Stimulated activated CD8-positive, alpha-beta memory T cell treated with anti-CD3 and anti-CD28 coated beads, Interleukin-4, amount 100 ng/mL, for 4 hours (primary cell): ENCODE data around the gene WDR6.

Source experiments
- DNase-seq, 2 donors: peaks; one replicate each; pipeline ENCODE4 v3.0.0-alpha.2; 2020; ENCODE audit warnings: low read depth in 2 of 2, low spot score in 1 of 2

Gene WDR6

DNA sequence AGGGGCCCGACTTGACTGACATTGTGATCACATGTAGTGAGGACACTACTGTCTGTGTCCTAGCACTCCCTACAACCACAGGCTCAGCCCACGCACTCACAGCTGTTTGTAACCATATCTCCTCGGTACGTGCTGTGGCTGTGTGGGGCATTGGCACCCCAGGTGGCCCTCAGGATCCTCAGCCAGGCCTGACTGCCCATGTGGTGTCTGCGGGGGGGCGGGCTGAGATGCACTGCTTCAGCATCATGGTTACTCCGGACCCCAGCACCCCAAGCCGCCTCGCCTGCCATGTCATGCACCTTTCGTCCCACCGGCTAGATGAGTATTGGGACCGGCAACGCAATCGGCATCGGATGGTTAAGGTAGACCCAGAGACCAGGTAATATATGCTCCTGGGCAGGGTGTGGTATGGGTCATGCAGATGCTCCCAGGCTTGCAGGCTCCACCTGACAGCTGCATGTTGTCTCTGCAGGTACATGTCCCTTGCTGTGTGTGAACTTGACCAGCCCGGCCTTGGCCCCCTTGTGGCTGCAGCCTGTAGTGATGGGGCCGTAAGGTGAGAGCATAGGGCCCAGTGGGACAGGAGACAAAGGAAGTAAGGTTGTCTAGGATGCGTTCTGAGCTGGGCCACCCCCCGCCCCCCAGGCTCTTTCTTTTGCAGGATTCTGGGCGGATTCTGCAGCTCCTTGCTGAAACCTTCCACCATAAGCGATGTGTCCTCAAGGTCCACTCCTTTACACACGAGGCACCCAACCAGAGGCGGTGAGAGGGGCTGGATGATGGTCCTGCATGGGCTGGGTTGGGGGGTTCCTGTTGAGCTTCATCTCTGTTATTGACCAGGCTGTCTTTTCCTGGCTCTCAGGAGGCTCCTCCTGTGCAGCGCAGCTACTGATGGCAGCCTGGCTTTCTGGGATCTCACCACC lies 6.8 kb downstream of the WDR6 start:
- DNase-seq = no peak

GRCh38 chr3:49015072-49015471 lies 7.9 kb downstream of the WDR6 start:
- DNase-seq = no peak

- DNase-seq = no peak
These were observed 8.6 kb downstream of the WDR6 start for GRCh38 chr3:49015765-49016164.

DNA sequence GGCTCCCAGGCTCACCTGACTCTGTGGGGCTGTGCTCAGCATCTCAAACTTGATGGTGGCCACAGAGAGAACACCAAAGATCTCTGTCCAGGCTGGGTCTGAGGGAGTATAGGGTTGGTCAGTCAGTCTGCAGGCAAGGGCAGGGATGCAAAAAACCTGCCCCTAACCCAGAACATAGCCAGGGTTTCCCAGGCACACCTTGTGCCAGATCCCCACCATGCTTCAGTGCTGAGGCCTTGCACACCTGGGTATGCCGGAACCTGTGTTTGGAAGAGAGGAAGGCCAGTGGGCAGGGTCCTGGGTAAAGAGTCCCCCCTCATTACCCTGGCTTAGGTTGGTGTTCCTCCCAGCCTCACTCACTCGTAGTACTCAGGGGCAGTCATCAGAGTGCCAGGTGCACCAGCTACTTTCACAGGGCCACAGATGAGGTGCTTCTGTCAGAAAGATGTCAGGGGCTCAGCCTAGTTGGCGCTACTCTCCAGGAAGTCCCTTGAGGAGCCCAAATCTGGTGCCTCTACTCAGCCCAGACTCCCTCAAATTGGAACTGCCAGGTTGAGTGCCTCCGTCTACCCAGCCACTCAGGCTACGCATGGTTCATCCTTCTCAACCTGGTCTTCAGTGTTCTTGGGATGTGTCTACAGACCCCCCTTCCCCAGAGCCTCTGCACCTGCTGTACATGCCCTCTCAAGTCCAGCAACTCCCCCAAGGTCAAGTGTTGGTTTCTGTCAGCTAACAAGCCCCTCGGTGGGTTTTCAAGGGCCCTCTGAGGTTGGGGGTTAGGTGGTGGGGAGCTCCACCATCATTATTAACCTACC lies 9.4 kb downstream of the WDR6 start:
- DNase-seq = no peak

DNA sequence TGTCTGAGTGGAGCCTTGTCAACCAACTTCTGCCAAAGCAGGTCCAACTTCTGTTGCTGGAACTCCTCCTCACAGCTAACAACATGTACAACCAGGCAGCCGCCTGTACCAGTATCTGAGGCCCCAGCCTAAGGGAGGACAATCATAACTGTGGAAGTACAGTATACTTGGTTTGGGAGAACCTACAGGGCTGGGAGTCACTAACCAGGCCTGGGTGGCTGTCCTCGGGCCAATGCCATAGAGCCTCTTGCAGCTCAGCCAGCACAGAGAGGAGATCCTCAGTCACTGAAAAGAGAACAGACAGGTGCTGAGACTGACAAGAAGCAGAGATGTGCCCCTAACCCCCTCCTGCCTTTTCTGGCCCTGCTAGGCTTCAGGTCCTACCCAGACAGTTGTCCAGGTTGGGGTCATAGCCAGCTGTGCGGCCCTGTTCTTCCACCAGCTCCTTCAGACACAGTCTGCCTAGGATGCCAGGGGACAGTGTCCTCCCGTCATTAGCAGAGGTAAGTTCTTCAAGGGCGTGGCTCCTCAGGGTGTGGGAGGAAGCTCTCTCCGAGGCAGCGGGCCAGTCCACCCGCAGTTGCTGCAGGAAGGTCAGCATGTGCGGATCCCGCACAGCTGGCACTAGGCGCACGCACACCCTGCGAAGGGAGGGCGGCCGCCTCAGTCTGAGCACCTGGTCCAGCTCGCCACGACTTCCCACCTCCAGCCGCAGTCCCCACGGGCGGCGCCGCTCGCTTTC lies 10.2 kb downstream of the WDR6 start:
- DNase-seq = no peak

GRCh38 chr3:49017971-49018706 lies 10.9 kb downstream of the WDR6 start, which contains the start of gene DALRD3:
Gene DALRD3, minus strand, starts transcription at chr3:49018580. Its CDS starts 16 bp downstream, at chr3:49018564.
- peak in 1 of 2 donors; percentile 28 for DNase-seq

- no peak for DNase-seq
These were observed 11.5 kb downstream of the WDR6 start for GRCh38 chr3:49018707-49019006.

- no peak for DNase-seq
These were observed 12.7 kb downstream of the WDR6 start for GRCh38 chr3:49019941-49020329.

GRCh38 chr3:49020330-49021212 lies 13.4 kb downstream of the WDR6 start:
- no peak for DNase-seq

DNA sequence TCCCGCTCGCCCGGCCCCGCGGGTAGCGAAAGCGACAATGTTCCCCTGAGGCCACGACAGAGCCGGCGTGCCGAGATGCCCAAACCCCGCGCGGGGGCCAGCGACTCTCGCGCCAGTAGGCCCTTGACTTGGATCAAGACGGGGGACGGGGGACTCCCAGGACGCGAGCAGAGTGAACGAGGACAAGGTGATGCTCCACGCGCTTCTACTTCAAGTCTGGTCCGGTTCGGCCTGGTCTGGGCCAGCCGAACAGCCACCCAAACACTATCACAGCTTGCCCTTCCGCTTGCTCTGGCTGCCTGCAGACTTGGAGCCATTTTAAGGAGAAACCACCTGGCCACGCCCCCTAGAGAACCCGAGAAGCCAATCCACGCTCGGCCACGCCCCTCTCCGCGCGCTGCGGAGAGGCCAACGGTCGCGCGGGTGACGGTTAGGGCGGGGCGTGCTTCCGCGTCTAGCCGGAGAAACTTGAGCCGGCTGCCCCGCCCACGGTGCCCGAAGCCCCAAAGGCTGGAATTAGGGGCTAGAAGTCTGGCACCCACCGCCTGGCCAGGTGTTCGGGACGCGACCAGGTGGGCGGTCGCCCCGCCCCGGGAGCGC lies 14.1 kb downstream of the WDR6 start:
- peak; percentile 94 to 96 for DNase-seq

GRCh38 chr3:49021813-49022687 lies 14.9 kb downstream of the WDR6 start, which contains the start of gene NDUFAF3:
Gene NDUFAF3, plus strand, starts transcription at chr3:49022121. Its CDS starts 24 bp downstream, at chr3:49022145.
- peak; percentile 74 to 81 for DNase-seq

DNA sequence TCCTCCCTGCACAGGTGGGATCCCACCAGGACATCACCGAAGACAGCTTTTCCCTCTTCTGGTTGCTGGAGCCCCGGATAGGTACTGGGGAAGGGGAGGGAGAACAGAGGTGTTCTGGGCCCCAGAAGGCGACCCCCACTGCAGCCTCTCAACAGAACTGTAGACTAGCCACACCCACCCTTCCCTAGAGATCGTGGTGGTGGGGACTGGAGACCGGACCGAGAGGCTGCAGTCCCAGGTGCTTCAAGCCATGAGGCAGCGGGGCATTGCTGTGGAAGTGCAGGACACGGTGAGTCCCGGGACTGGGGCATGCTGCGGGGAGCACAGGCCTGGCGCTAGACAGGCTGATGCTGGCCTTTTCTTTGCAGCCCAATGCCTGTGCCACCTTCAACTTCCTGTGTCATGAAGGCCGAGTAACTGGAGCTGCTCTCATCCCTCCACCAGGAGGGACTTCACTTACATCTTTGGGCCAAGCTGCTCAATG lies 15.5 kb downstream of the WDR6 start:
- no peak for DNase-seq

DNA sequence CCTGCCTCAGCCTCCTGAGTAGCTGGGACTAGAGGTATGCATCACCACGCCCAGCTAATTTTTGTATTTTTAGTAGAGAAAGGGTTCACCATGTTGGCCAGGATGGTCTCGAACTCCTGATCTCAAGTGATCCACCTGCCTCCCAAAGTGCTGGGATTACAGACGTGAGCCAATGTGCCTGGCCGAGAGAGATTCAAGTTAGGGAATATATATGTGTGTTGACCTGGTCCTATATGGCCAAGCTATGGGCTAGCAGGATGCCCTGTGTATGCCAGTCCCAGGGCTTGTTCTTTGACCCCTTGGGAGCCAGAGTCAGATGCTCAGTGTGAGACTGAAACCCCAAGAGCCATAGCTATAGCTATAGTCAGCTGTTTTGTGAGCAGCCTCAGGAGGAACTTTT lies 16.6 kb downstream of the WDR6 start:
- DNase-seq = no peak

- DNase-seq = no peak
These were observed 17.3 kb downstream of the WDR6 start for GRCh38 chr3:49024449-49024848.

GRCh38 chr3:49025005-49025792 lies 18.0 kb downstream of the WDR6 start:
- no peak for DNase-seq

GRCh38 chr3:49025793-49026520 lies 18.8 kb downstream of the WDR6 start:
- no peak for DNase-seq

DNA sequence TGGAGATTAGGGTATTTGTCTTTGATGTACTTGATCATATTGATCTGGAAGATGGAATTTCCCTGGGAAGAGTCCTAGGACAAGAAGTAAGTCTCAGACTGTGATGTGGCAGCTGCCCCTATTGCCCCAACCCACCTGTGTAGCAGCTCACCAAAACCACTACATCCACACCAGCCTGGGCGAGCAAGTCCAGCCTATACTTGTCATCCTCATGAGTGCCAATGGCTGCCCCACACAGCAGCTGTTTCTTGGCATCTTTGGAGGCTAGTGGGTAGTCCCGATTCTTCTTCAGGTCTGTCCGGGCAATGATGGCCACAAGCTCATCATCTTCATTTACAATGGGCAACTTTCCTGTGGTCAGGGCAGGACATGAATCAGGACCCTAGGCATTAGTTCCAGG lies 19.3 kb downstream of the WDR6 start:
- DNase-seq = no peak
